GM18907 (cell line): Measurements from ENCODE around the gene TTC19.
"Not testable (repeated sequence)": the region's sequence is repeated elsewhere in the genome, so short reads cannot be mapped to it uniquely, and the experiment has no call there.

ENCODE experiments used
- ATAC-seq: cut with Tn5 transposase; IDR thresholded peaks from one replicate; pipeline ENCODE4 v1.9.1; 2021; ENCODE audit warnings: mild to moderate bottlenecking, moderate library complexity; ENCODE audit not compliant: unreplicated experiment

Gene TTC19

GRCh38 chr17:16027708-16028584, 28.3 kb downstream of the TTC19 start:
- peak; percentile 81 for ATAC-seq

- ATAC-seq, result no peak
Observed at GRCh38 chr17:16033729-16034349, 34.2 kb downstream of the TTC19 start.

- ATAC-seq, result no peak
Observed at GRCh38 chr17:16036261-16036660, 36.6 kb downstream of the TTC19 start.

- ATAC-seq, result no peak
Observed at GRCh38 chr17:16037636-16038035, 38.0 kb downstream of the TTC19 start.

- no peak for ATAC-seq
Observed at GRCh38 chr17:16040710-16041251, 41.2 kb downstream of the TTC19 start.

GRCh38 chr17:16044487-16044886, 44.9 kb downstream of the TTC19 start:
- ATAC-seq, result no peak

GRCh38 chr17:16046966-16047365, 47.3 kb downstream of the TTC19 start:
- no peak for ATAC-seq

- ATAC-seq, result no peak
Observed at GRCh38 chr17:16048811-16049449, 49.3 kb downstream of the TTC19 start.

- no peak for ATAC-seq
Observed at GRCh38 chr17:16050844-16051243, 51.2 kb downstream of the TTC19 start.

GRCh38 chr17:16052486-16052885, 52.9 kb downstream of the TTC19 start:
- ATAC-seq, result no peak

GRCh38 chr17:16055139-16055538, 55.5 kb downstream of the TTC19 start:
- ATAC-seq, result not testable (repeated sequence)

GRCh38 chr17:16061631-16062030, 62.0 kb downstream of the TTC19 start:
- no peak for ATAC-seq

- ATAC-seq, result no peak
Observed at GRCh38 chr17:16066125-16066524, 66.5 kb downstream of the TTC19 start.

- no peak for ATAC-seq
Observed at GRCh38 chr17:16068323-16068722, 68.7 kb downstream of the TTC19 start.

GRCh38 chr17:16072031-16072430, 72.4 kb downstream of the TTC19 start:
- ATAC-seq, result no peak

- ATAC-seq, result no peak
Observed at GRCh38 chr17:16073845-16074244, 74.2 kb downstream of the TTC19 start.

- no peak for ATAC-seq
Observed at GRCh38 chr17:16074423-16074822, 74.8 kb downstream of the TTC19 start.

- ATAC-seq, result no peak
Observed at GRCh38 chr17:16075949-16076348, 76.3 kb downstream of the TTC19 start.
